H1 (cell line): ENCODE measurements around the gene PXDN.

ENCODE experiments used
- CTCF ChIP-seq, 3 experiments: IDR thresholded peaks; 1 replicate in 2 of 3; 2 replicates in 1 of 3; pipeline versions ENCODE4 v1.5.1 to v1.6.1; 2011; ENCODE audit warnings: low read length in 3 of 3, mild to moderate bottlenecking in 3 of 3, inconsistent platforms in 2 of 3, low read depth in 1 of 3, moderate library complexity in 1 of 3; ENCODE audit not compliant: insufficient read depth in 1 of 3; ENCODE audit errors: control extremely low read depth in 1 of 3
- EGR1 ChIP-seq: IDR thresholded peaks from 2 replicates; pipeline ENCODE4 v1.6.1; 2011; ENCODE audit warnings: low read depth, low read length, borderline replicate concordance
- GTF2F1 ChIP-seq: IDR thresholded peaks from 2 replicates; pipeline ENCODE4 v1.6.1; 2012; ENCODE audit warnings: low read depth, low read length, improper control_type of control experiment, borderline replicate concordance
- POLR2A ChIP-seq, 2 experiments: IDR thresholded peaks; 1 replicate in 1 of 2; 2 replicates in 1 of 2; pipeline ENCODE4 v1.6.1; 2011; ENCODE audit warnings: low read depth in 2 of 2, low read length in 2 of 2, mild to moderate bottlenecking in 2 of 2; ENCODE audit errors: control extremely low read depth in 1 of 2

GRCh38 chr2:1650085-1650872 is 94.0 kb downstream of the PXDN start:
- TF ChIP-seq GTF2F1 (no peak), EGR1 (no peak), POLR2A (IDR thresholded peaks at IDR 0.05; ENCODE audit: control extremely low read depth in 1 of 2, low read depth in 2 of 2, low read length in 2 of 2) (no peak), CTCF (IDR thresholded peaks at IDR 0.05; ENCODE audit: control extremely low read depth in 1 of 3, insufficient read depth in 1 of 3, low read depth in 1 of 3, low read length in 3 of 3) (no peak)
